ENCODE data around the gene CTDSPL. TPM values are rescaled to one million over a fixed set of nuclear protein-coding genes. Genes with fewer than 3 reads are reported as not detected.

CTDSPL gene
- total and polyA plus RNA-seq, 2 experiments from 2014 or later = 29.2 to 33.7 TPM

- Histone ChIP-seq H3K79me2 (peaks cover 7% of the 10 kb centered on the region), H3K4me2 (peak overlapping the region; percentile 89), H3K27ac (no peak overlapping the region), H2AFZ (no peak overlapping the region), H4K20me1 (ENCODE audit: insufficient read depth, poor library complexity, severe bottlenecking) (no peaks in the 10 kb centered on the region), H3K27me3 (no peaks in the 10 kb centered on the region), H3K9me2 (replicated peaks; ENCODE audit: insufficient read depth) (no peaks in the 10 kb centered on the region), H3K9me3 (ENCODE audit: low read depth) (no peaks in the 10 kb centered on the region), H3K36me3 (replicated peaks; ENCODE audit: insufficient read depth, low read depth) (no peaks in the 10 kb centered on the region), H3K4me3 (no peak overlapping the region), H3K4me1 (ENCODE audit: insufficient read depth) (peaks cover 9% of the 10 kb centered on the region)
- peak; percentile 11 for DNase-seq (ENCODE audit: low spot score)
- WGBS (ENCODE audit: low lambda C conversion rate, missing lambda C conversion rate) = 94% methylated on average over 6 of the region's 6 CpGs
- no peak for TF ChIP-seq EZH2 (IDR thresholded peaks at IDR 0.05; ENCODE audit: borderline replicate concordance)
- TF ChIP-seq EZH2phosphoT487 (IDR thresholded peaks at IDR 0.05; ENCODE audit: low read depth, severe bottlenecking, unreplicated experiment) = no peak
- TF ChIP-seq CTCF (IDR thresholded peaks at IDR 0.05; ENCODE audit: poor library complexity) = no peak
Observed at GRCh38 chr3:38027466-38028465, 166.1 kb downstream of the CTDSPL start.

- TF ChIP-seq EZH2 (IDR thresholded peaks at IDR 0.05; ENCODE audit: borderline replicate concordance) (no peak), EZH2phosphoT487 (IDR thresholded peaks at IDR 0.05; ENCODE audit: low read depth, severe bottlenecking, unreplicated experiment) (no peak), CTCF (IDR thresholded peaks at IDR 0.05; ENCODE audit: poor library complexity) (no peak)
- Histone ChIP-seq H3K4me2 (peak overlapping the region; percentile 89), H3K27me3 (no peaks in the 10 kb centered on the region), H4K20me1 (ENCODE audit: insufficient read depth, poor library complexity, severe bottlenecking) (no peaks in the 10 kb centered on the region), H3K9me2 (replicated peaks; ENCODE audit: insufficient read depth) (no peaks in the 10 kb centered on the region), H3K36me3 (replicated peaks; ENCODE audit: insufficient read depth, low read depth) (no peaks in the 10 kb centered on the region), H2AFZ (peak overlapping the region; percentile 24), H3K79me2 (no peaks in the 10 kb centered on the region), H3K4me1 (ENCODE audit: insufficient read depth) (peaks cover 9% of the 10 kb centered on the region), H3K9me3 (ENCODE audit: low read depth) (no peaks in the 10 kb centered on the region), H3K4me3 (peak overlapping the region; percentile 17), H3K27ac (peak overlapping the region; percentile 17)
- WGBS (ENCODE audit: low lambda C conversion rate, missing lambda C conversion rate) = 12% methylated on average over 33 of the region's 45 CpGs
- DNase-seq (ENCODE audit: low spot score) = peak; percentile 42
Observed at GRCh38 chr3:38028621-38029361, 167.1 kb downstream of the CTDSPL start.

GRCh38 chr3:38029400-38030125, 167.9 kb downstream of the CTDSPL start, which contains the start of gene PLCD1:
PLCD1 (minus strand) TSS chr3:38029642; CDS start chr3:38029539, 103 bp downstream.
- Histone ChIP-seq H3K9me3 (ENCODE audit: low read depth) (no peaks in the 10 kb centered on the region), H3K27me3 (no peaks in the 10 kb centered on the region), H2AFZ (peak within 1 kb of the TSS; percentile 24), H3K79me2 (no peaks in the 10 kb centered on the region), H4K20me1 (ENCODE audit: insufficient read depth, poor library complexity, severe bottlenecking) (no peaks in the 10 kb centered on the region), H3K27ac (peak within 1 kb of the TSS; percentile 83), H3K4me2 (peak within 1 kb of the TSS; percentile 89), H3K9me2 (replicated peaks; ENCODE audit: insufficient read depth) (no peaks in the 10 kb centered on the region), H3K4me1 (ENCODE audit: insufficient read depth) (peaks cover 9% of the 10 kb centered on the region), H3K36me3 (replicated peaks; ENCODE audit: insufficient read depth, low read depth) (no peaks in the 10 kb centered on the region), H3K4me3 (peak within 1 kb of the TSS; percentile 17)
- TF ChIP-seq EZH2 (IDR thresholded peaks at IDR 0.05; ENCODE audit: borderline replicate concordance) (no peak), CTCF (IDR thresholded peaks at IDR 0.05; ENCODE audit: poor library complexity) (no peak), EZH2phosphoT487 (IDR thresholded peaks at IDR 0.05; ENCODE audit: low read depth, severe bottlenecking, unreplicated experiment) (no peak)
- 2% methylated on average over 33 of the region's 75 CpGs for WGBS (ENCODE audit: low lambda C conversion rate, missing lambda C conversion rate)
- DNase-seq (ENCODE audit: low spot score) = peak; percentile 89
